SIG-M5 treated with dmso at 0.1 percent for 504 hours (cell line): Measurements from ENCODE around the gene CYP2E1.
"Not testable (repeated sequence)": the region's sequence is repeated elsewhere in the genome, so short reads cannot be mapped to it uniquely, and the experiment has no call there.

Experiments used
- DNase-seq: peaks from one replicate; lab custom pipeline; 2025; ENCODE audit not compliant: unreplicated experiment; lab: John Stamatoyannopoulos, UW

CYP2E1 gene

DNA sequence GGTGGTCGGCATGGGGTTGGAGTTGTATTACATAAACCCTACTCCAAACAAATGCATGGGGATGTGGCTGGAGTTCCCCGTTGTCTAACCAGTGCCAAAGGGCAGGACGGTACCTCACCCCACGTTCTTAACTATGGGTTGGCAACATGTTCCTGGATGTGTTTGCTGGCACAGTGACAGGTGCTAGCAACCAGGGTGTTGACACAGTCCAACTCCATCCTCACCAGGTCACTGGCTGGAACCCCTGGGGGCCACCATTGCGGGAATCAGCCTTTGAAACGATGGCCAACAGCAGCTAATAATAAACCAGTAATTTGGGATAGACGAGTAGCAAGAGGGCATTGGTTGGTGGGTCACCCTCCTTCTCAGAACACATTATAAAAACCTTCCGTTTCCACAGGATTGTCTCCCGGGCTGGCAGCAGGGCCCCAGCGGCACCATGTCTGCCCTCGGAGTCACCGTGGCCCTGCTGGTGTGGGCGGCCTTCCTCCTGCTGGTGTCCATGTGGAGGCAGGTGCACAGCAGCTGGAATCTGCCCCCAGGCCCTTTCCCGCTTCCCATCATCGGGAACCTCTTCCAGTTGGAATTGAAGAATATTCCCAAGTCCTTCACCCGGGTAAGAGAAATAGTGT lies at the start of gene CYP2E1:
Gene CYP2E1, plus strand, starts transcription at position 407 of the 632 bp plus-strand sequence. Its CDS starts 33 bp downstream, at position 440.
- DNase-seq: no peak

DNA sequence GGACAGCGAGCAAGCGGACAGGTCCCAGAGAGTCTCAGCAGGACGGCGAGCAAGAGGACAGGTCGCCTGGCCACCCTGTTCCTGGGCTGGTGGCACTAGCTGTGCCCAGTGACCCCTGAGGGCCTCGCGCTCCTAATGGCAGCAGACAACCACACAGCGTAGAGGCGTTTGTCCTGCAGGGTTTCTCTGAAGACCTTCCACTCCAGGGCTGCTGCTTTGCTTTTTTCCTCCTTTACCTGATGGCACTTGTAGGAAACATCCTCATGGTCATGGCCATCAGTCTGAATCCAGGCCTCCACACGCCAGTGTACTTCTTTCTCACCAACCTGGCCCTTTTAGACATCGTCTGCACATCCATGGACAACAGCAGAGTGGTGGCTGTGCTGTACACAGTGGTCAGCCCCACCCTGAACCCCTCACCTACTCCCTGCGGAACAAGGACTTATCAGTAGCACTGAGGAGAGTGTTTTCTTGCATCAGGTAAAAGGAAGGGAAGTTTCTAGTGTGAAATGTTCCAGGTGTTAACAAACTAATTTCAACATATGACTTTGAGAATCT lies 46.0 kb upstream of the CYP2E1 start:
- no peak for DNase-seq

DNA sequence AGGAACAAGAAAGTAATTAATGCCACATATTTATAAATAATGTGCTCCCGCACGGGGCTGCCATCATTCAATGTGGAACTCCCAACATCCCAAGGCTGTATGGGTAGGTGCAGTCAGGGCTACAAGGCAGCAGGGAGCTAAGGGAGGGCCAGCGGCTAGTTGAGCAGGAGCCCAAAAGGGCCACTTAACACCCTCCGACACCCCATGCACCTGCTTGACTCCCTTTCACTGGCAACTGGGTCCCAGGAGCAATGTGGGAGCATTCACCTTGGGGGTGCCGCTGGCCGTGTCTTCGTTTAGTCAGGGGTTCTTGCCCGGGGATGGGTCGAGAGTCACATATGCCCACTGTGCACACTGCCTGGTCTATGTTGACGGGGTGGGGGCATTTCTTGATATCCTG lies 45.5 kb upstream of the CYP2E1 start:
- no peak for DNase-seq

DNA sequence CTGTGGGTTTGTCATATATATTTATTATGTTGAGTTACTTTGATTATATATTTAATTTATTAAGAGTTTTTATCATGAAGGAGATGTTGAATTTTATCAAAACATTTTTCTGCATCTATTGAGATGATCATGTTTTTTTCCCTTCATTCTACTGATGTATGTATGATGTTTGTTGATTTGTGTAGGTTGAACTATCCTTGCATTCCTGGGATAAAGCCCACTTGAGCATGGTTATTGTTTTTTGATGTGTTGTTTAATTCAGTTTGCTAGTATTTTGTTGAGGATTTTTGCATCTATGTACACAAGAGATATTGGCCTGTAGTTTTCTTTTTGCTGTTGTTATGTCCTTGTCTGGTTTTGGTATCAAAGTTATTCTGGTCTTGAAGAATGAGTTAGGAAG lies 42.3 kb upstream of the CYP2E1 start:
- DNase-seq: no peak

DNA sequence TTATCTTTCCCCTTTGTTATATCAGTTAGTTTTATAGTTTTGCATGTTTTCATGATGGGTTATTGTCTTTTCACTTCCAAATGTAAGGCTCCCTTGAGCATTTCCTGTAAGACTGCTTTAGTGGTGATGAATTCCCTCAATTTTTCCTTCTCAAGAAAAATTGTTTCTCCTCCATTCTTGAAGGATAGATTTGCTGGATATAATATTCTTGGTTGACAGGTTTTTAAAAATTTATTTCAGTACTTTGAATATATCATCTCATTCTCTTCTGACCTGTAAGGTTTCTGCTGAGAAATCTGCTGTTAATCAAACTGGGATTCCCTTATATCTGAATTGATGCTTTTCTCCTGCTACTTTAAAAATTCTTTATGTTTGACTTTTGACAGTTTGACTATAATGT lies 40.1 kb upstream of the CYP2E1 start:
- DNase-seq: no peak

DNA sequence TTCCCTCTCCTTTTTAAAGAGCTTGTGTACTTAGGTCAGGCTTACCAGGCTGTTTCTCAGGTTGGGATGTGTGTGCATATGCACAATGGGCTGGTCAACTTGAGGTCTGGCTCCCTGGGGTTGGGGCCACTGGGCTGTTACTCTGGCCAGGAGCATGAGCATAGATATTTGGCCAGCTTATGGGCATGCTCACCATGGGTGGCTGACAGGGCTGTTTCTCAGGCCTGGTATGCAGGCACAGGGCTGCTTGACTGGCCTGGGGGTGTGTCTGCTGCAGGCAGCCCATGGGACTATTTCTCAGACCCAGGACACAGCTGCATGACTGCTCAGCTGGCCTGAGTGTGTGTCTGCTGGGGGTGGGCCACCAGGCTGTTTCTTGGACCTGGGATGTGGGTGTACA lies 38.8 kb upstream of the CYP2E1 start:
- no peak for DNase-seq

DNA sequence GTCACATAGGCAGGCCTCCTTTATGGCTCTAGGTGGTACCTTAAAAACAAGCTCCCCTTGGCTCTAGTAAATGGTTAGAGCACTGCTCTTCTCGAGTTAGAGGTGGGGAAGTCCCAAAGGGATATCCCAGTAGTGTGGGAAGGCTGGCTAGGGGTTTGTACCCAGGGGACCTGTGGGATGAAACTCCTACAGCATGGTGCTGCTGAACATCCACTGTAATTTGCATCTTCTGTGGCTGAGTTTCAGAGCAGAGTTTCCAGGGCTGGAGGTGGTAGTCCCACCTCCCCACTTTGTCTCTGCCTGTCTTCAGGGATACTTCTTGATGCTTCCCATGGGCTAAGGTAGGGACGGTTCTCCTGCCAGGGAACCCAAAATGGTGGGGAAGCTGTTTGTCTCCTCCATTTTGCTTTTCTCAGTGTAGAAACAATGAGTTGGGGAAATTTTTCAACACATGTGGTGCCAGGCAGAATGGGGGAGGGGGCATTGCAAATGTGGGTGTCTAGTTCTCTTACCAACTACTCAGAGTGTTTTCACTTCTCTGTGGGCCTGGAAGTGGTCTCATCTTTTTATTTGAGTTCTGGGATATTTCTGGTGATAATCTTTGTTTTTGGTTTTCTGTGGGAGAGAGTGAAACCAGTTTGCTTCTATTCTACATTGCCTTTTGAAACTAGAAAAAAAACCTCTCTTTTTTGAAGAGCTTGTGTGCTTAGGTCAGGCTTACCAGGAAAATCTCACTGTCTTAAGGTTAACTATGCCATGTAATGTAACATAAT lies 37.2 kb upstream of the CYP2E1 start:
- no peak for DNase-seq

DNA sequence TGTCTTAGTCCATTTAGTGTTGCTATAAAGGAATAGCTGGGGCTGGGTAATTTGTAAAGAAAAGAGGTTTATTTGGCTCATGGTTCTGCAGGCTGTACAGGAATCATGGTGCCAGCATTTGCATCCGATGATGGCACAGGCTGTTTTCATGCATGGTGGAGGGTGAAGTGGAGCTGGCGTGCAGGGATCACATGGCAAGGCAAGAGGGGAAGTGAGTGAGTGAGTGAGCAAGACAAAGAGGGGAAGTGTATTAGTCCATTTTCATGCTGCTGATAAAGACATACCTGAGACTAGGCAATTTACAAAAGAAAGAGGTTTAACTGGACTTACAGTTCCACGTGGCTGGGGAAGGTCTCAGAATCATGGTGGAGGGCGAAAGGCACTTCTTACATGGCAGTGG lies 33.6 kb upstream of the CYP2E1 start:
- DNase-seq: not testable (repeated sequence)

DNA sequence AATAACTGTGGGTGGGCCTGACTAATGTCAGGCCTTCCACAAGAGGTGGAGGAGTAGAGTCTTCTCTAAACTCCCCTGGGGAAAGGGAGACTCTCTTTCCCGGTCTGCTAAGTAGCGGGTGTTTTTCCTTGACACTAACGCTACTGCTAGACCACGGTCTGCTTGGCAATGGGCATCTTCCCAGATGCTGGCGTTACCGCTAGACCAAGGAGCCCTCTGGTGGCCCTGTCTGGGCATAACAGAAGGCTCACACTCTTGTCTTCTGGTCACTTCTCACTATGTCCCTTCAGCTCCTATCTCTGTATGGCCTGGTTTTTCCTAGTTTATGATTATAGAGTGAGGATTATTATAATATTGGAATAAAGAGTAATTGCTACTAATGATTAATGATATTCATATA lies 29.8 kb upstream of the CYP2E1 start:
- DNase-seq: not testable (repeated sequence)

DNA sequence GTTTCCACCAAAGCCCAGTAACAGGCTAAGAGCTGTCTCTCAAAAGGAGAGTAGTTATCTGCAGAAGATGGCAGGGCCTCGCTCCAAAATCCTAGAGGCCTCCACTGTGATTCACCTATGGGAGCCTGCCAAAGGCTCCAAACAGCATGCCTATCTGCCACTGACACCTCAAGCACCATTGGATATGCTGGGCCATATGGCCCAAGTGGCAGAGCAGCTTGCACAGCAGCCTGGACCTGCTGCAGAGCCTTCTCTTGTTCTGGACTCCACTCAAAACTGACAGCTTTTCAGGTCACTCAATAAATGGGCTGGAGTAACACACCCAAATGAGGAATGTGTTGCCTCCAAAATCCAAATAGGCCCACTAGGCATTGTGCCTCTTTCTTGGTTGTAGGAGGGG lies 28.0 kb upstream of the CYP2E1 start:
- not testable (repeated sequence) for DNase-seq

DNA sequence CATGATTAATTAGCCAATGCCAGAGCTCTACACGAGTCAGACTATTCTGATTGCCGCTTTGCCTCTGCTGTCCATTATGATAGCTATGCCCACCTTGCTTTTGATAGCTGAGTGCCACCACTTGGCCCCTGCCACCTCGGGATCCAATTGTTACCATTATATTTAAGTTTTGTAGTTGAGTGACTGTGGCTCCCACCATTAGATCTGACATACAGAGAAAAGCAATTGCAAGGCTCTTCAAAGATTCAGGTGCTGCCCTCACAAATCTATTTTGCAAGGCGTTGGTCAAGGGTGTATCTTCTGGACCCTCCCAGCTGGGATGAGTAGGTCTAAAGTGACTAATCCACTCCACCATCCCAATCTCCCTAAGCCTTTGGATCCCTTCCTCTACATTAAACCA lies 26.3 kb upstream of the CYP2E1 start:
- not testable (repeated sequence) for DNase-seq

DNA sequence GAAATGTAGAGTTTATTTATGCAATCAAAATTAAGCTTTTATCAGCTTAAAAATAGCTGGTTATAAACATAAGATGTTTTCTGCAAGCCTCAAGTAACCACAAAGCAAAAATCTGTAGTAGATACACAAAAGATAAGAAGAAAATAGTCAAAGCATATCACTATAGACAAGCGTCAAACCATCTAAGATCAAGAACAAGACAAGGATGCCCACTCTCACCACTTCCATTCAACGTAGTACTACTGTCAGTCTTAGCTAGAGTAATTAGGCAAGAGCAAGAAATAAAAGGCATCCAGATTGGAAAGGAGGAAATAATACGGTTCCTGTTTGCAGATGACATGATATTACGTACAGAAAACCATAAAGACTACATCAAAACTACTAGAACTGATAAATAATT lies 17.5 kb upstream of the CYP2E1 start:
- no peak for DNase-seq

DNA sequence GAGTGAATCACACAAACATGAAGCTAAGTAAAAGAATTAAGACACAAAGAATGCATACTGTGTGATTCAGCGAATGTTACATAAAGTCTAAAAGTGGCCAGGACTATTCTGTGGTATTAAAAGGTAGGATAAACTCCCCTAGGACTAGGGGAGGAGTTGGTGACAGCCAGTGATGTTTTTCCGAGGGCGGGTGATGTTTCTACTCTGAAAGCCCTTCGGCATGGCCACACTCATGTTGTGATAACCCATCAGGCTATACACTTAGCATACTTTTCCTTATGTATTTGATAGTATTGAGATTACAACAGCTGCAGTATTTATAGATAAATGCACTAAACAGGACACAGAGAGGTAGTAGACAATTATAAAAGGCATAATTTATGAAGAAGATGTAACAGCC lies 15.8 kb upstream of the CYP2E1 start:
- no peak for DNase-seq

DNA sequence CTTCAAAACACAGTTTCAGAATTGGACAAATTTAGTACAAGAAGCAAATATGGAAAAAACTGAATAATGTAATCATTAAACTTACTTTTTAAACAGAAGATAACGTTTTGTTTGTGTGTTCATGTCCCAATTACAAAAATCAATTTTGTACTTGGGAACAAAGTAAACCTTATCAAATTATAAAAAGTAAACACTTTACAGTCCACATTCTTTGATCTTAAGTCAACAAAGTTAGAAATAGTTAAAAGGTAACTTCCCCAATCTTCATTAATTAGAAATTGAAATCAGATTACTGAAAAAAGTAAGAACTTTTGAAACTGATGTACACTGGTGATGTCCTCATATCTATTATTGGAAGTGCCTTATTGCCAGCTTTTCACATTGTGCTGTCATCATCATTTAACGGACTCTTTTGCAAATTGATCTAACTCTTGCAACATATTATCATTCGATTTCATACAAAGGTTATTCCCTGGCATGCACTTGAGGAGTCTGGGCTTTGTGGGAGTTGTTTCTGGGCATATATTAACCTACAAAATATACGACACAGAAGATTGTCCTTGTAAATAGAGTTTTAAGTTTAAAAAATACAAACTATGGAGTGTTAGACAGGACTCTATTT lies 15.1 kb upstream of the CYP2E1 start:
- no peak for DNase-seq

DNA sequence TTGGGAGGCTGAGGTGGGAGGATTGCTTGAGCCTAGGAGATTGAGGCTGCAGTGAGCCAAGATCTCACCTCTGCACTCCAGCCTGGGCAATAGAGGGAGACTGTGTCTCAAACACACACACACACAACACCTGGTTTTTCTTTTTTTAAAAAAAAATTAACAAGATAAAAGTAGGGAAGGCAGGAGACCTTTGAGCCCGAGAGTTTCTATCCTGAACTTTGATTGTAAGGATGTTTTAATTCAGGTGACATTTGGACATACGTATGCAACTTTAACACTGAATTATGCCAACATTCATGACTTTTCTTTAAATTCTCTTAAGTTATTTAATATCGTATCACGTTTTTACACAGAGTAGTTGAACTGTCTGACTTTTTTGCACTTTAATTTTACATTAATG lies 11.7 kb upstream of the CYP2E1 start:
- no peak for DNase-seq

DNA sequence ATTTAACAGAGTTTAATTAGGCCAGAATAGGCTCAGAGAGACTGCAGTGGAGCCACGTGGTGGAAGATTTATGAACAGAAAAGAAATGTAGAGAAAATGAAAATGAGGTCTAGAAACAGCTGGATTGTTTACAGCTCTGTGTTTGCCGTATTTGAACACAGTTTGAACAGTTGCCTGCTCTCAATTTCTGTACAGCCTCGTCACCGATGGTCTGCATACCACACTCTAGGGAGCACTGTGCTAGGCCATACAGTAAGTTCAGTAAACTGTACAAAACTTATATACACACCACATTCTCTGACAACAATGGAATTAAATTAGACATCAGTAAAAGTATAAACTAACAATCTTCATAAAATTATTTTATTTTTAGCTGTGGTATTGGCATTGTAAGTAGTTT lies 11.1 kb upstream of the CYP2E1 start:
- no peak for DNase-seq

DNA sequence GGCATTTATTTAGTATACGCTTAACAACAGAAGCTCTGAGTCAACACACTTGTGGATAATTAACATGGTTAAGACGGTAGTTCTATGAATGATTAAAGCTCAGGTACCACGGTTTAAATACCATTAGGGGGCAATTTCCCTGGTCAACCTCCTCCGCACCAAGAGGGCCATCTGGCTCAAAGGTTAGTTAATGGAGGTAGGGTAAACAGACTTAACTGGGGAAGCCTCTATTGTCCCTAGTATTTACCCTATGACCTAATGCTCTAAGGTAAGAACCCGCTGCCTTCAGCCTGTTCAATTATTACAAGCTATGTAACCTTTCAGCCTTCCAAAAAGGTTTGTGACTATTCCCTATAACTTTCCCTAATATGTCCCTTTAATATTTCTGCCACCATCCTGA lies 8.6 kb upstream of the CYP2E1 start:
- DNase-seq: not testable (repeated sequence)

DNA sequence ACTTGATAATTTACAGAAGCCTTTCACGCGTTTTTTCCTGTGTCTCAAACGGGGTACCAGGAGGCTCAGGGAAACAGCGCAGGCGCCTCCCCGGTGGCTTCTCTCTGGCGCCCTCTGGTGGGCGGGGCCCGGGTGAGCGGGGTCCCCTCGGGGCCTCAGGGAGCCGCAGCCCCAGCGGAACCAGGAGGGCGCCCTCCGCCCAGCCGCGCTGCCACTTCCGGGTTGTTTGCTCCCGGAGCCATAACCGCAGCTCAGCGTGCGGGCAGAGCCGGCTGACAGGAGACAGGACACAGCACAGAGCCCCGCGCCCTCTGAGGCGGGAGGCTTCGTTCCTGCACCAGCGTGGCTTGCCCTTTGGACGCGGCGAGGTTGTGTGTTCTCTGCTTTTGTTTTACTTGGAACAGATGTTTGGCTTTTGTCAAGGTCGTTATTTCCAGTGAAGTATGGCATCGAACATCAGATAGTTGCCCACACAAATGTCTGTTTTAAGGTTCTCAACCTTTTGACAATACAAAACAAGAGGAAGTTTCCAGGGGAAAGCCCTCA lies 6.9 kb upstream of the CYP2E1 start:
- DNase-seq: peak; percentile 60

DNA sequence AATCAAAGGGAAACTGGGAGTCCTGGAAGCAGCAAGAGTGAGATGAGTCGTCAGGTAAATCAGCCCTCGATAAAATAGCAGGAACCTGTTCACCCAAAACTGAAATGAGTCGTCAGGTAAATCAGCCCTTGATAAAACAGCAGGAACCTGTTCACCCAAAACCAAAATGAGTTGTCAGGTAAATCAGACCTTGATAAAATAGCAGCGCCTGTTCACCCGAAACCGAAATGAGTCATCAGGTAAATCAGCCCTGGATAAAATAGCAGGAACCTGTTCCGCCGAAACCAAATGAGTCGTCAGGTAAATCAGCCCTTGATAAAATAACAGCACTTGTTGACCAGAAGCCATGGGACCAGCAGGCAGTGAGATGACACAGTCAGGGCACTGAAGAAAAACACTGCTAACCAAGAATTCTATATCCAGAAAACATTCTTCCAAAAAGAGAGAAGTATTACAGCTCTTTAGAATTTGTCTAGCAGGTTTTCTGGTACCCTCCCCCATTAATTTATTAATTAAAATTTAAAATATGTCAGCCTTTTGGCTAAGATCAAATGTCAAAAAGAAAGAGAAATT lies 3.4 kb upstream of the CYP2E1 start:
- no peak for DNase-seq

DNA sequence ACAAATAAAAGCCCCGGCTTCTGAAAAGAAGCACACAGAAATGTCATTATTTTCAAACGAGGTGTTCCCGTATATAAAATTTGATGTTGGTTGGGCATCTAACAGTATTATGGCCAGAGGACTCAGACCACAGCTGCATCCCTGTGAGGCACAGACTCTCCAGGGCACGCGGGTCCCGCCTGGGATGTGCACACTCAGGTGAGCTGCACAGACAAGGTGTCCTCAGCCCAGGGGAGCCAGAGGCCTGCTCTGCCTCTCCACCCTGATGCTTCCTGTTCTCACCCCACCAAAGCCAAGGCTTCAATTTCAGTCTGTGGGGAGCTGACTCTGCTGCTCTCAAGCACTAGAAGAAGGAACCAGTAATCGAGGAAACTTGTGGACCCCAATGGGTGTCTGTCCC lies 1.7 kb upstream of the CYP2E1 start:
- no peak for DNase-seq

DNA sequence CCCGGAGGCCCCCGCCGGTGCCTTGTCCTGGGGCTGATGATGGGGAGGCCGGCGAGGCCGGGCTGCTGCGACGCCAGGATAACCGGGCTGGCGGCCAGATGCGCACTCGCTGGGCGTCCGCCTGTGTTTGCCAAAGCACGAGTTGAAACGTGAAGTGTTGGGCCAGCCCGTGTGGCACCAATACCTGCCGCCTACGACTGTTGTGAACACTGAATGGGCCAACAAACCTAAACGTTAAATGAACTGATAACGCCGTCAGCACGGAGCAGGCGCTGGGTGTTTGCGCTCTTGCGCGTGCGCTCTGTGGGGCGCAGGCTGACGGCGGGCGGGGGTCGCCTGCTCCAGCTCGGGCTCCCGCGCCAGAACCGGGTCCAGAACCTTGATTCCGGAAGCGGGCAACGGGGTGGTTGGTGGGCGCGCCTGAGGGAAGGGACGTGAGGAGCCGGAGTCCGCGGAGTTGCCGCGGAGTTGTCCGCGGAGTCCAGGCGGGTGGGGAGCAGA lies 658 bp downstream of the CYP2E1 start:
- no peak for DNase-seq
